Panc1 (cell line): ENCODE data around the gene IFI30. TPM values are rescaled to one million over a fixed set of nuclear protein-coding genes. Genes with fewer than 3 reads are reported as not detected.

Experiments
- ATAC-seq: fragments of 200-7000 bp; cut with Tn5 transposase; 2 replicates; pipeline ENCODE4 v1.9.1; 2020; ENCODE audit warnings: mild to moderate bottlenecking, moderate library complexity
- BruUV-seq: library from RNA; stranded (reverse); fragments of 400-500 nt; replicated peaks from 2 replicates; lab custom pipeline; 2021; lab: Mats Ljungman, UMichigan
- CTCF ChIA-PET: fragments of 300-600 bp; sonication (Branson Sonifier 250); formaldehyde crosslinking; loops from one replicate; lab custom pipeline; 2022; ENCODE audit warnings: antibody characterized with exemption; lab: Charles Lee
- POLR2A ChIA-PET: fragments of 300-600 bp; sonication (Branson Sonifier 250); formaldehyde crosslinking; loops from one replicate; lab custom pipeline; 2022; ENCODE audit warnings: antibody characterized with exemption; lab: Charles Lee
- DNase-seq: peaks from one replicate; pipeline ENCODE4 v3.0.0-alpha.2; 2010; ENCODE audit warnings: low read depth, low spot score
- H3K27ac ChIP-seq: 2 replicates; pipeline ENCODE4 v1.5.1; 2011; ENCODE audit warnings: mild to moderate bottlenecking, low read length, inconsistent platforms
- H3K27me3 ChIP-seq: fragments of 200-500 bp; sonication (Bioruptor generic); 2 replicates; pipeline ENCODE4 v1.6.0; 2014; ENCODE audit warnings: low read length, inconsistent platforms; ENCODE audit not compliant: control insufficient read depth, insufficient read depth
- H3K36me3 ChIP-seq: fragments of 200-500 bp; sonication (Bioruptor generic); 2 replicates; pipeline ENCODE4 v1.5.1; 2014; ENCODE audit warnings: inconsistent platforms, mild to moderate bottlenecking, low read length, moderate library complexity; ENCODE audit not compliant: control insufficient read depth, insufficient read depth
- H3K4me1 ChIP-seq: 2 replicates; pipeline ENCODE4 v1.5.1; 2011; ENCODE audit warnings: inconsistent platforms, mild to moderate bottlenecking, low read length, moderate library complexity; ENCODE audit not compliant: control insufficient read depth, insufficient read depth
- H3K4me3 ChIP-seq, 2 experiments: 2 replicates each; pipeline ENCODE4 v1.5.1; 2011 to 2012; ENCODE audit warnings: low read depth in 2 of 2, low read length in 2 of 2, mild to moderate bottlenecking in 2 of 2, inconsistent platforms in 1 of 2, moderate library complexity in 1 of 2
- H3K9me3 ChIP-seq: fragments of 200-500 bp; sonication (Bioruptor generic); 2 replicates; pipeline ENCODE4 v1.5.1; 2014; ENCODE audit warnings: low read depth, mild to moderate bottlenecking, inconsistent platforms, low read length, moderate library complexity; ENCODE audit not compliant: control insufficient read depth, insufficient read depth
- CTCF ChIP-seq: fragments of 450-650 bp; IDR thresholded peaks from 2 replicates; pipeline ENCODE4 v1.5.1; 2017; ENCODE audit warnings: mild to moderate bottlenecking
- POLR2AphosphoS5 ChIP-seq: IDR thresholded peaks from 2 replicates; pipeline ENCODE4 v1.6.1; 2012; ENCODE audit warnings: mild to moderate bottlenecking, low read depth, low read length, moderate library complexity
- REST ChIP-seq, 2 experiments: IDR thresholded peaks; 2 replicates each; pipeline ENCODE4 v1.6.1; 2011 to 2012; ENCODE audit warnings: low read depth in 2 of 2, control low read depth in 1 of 2, low read length in 1 of 2, mild to moderate bottlenecking in 1 of 2, moderate library complexity in 1 of 2; ENCODE audit not compliant: insufficient read depth in 1 of 2
- SIN3A ChIP-seq: IDR thresholded peaks from 2 replicates; pipeline ENCODE4 v1.6.1; 2012; ENCODE audit warnings: low read depth, mild to moderate bottlenecking, low read length, moderate library complexity, borderline replicate concordance; ENCODE audit not compliant: insufficient read depth
- TCF7L2 ChIP-seq: IDR thresholded peaks from 2 replicates; pipeline ENCODE4 v1.6.1; 2011; ENCODE audit warnings: mild to moderate bottlenecking, low read depth, low read length, inconsistent platforms
- in situ Hi-C: cut with HindIII; loops from 2 replicates; pipeline ENCODE4 v1.10.0; 2016; ENCODE audit warnings: low sequenced_read_pairs, low pct_unique_long_range_greater_than_20kb
- intact Hi-C: fragments of 100-400 bp; cut with micrococcal nuclease; formaldehyde crosslinking; loops from one replicate; pipeline ENCODE4 v1.10.0; 2022; ENCODE audit not compliant: unreplicated experiment
- total RNA-seq: library from RNA; stranded (reverse); gene quantifications from one replicate; pipeline ENCODE4 v1.2.1, GENCODE V29; 2021; ENCODE audit not compliant: unreplicated experiment

IFI30 gene
- total RNA-seq, 1 experiment from 2014 or later = 39.7 TPM

GRCh38 chr19:18155095-18156087 is 18.2 kb upstream of the IFI30 start:
- BruUV-seq = TSS peak; percentile 42
- Histone ChIP-seq H3K4me1 (peaks cover 27% of the 10 kb centered on the region), H3K9me3 (no peaks in the 10 kb centered on the region), H3K27me3 (no peaks in the 10 kb centered on the region), H3K36me3 (peaks cover 2% of the 10 kb centered on the region; the same call in 1 of the 2 replicates), H3K4me3 (no peak overlapping the region), H3K27ac (no peak overlapping the region)
- ChIA-PET CTCF (no interaction called here), POLR2A (interaction anchor here (0.7 kb wide), 2 partner anchors 147 to 207 kb away, joined by 6 read pairs; no protein-coding TSS in a partner anchor)
- intact Hi-C loops = no loop called here
- in situ Hi-C loops = no loop called here
- TF ChIP-seq POLR2AphosphoS5 = no peak
- no peak for TF ChIP-seq SIN3A
- TF ChIP-seq CTCF = no peak
- no peak for TF ChIP-seq TCF7L2
- TF ChIP-seq REST (IDR thresholded peaks at IDR 0.05; ENCODE audit: insufficient read depth in 1 of 2, low read depth in 2 of 2, low read length in 1 of 2) = no peak
- no peak for DNase-seq
- ATAC-seq = no peak

- intact Hi-C loops = no loop called here
- Histone ChIP-seq H3K27ac (0 out of 2 replicates have a peak overlapping the region, but pooled peaks have one; percentile 48), H3K4me1 (peaks cover 27% of the 10 kb centered on the region), H3K9me3 (no peaks in the 10 kb centered on the region), H3K27me3 (no peaks in the 10 kb centered on the region), H3K36me3 (peaks cover 2% of the 10 kb centered on the region; the same call in 1 of the 2 replicates), H3K4me3 (no peak overlapping the region)
- BruUV-seq = no TSS peak
- CTCF ChIA-PET = no interaction called here
- ATAC-seq = no peak
- DNase-seq = no peak
- TF ChIP-seq TCF7L2 = no peak
- TF ChIP-seq REST (IDR thresholded peaks at IDR 0.05; ENCODE audit: insufficient read depth in 1 of 2, low read depth in 2 of 2, low read length in 1 of 2) = no peak
- no peak for TF ChIP-seq SIN3A
- TF ChIP-seq CTCF = no peak
- no peak for TF ChIP-seq POLR2AphosphoS5
- in situ Hi-C loops = no loop called here
- POLR2A ChIA-PET = interaction anchor here (0.6 kb wide), 1 partner anchor 162 kb away, joined by 6 read pairs; no protein-coding TSS in a partner anchor
Measured at GRCh38 chr19:18156268-18156667, 17.3 kb upstream of the IFI30 start.
